ENCODE data around the gene PLXND1.

The PLXND1 gene

DNA sequence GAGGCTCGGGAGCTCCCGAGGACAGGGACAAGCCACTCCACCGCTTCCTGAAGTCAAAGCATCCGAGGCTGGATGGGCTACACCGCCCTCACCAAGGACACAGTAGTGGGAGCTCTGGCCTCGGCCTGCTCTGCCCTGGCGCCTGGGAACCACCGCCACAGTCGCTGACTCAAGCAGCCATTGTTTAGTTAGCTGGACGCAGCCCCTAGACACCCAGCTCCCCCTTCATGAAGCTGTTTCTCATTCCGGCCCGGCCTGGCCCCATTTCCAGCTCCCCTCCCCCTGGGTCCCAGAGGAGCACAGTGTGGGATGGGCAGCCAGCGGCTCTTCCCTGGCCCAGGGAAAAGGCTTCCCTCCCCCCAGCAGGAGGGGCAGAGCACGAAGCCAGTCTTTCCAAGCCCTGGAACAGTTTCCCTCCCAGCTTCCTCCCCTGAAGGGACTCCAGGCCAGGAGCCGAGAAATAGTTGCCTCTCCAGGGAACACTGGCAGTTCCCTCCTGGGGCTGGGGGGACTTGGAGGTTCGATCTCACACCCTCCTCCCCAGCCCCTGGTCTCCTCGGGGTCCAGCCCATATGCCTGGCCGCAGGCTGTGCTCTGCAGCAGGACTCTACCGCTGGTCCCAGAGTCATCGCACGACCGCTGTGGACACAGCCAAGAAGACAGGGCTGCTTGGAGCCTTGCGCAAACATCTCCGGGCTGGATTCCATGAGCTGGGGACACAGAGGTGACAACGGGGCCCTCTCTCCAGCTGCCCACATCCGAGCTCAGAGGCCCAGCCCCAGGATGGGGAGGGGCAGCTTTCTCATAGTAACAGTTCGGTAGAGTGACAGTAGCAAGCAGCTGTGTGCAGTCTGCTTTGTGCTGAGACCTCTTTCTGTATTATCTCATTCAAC is 10.0 kb downstream of the PLXND1 start:
- Histone ChIP-seq H3K4me3 (ENCODE audit: low read length) (no peak overlapping the region), H3K9ac (ENCODE audit: low read length) (no peak overlapping the region), H3K27ac (ENCODE audit: low read length) (no peak overlapping the region), H3K79me2 (ENCODE audit: low read length) (no peaks in the 10 kb centered on the region), H3K27me3 (ENCODE audit: low read depth, low read length) (no peaks in the 10 kb centered on the region), H3K36me3 (replicated peaks; ENCODE audit: low read depth, low read length) (no peaks in the 10 kb centered on the region), H2AFZ (ENCODE audit: low read depth, low read length) (no peak overlapping the region), H4K20me1 (ENCODE audit: insufficient read depth, low read length) (no peaks in the 10 kb centered on the region), H3K9me3 (ENCODE audit: insufficient read depth, low read length) (no peaks in the 10 kb centered on the region), H3K4me1 (ENCODE audit: low read length) (peaks cover 12% of the 10 kb centered on the region; the same call in 1 of the 2 replicates), H3K4me2 (ENCODE audit: low read length) (no peak overlapping the region)
- TF ChIP-seq EZH2phosphoT487 (IDR thresholded peaks at IDR 0.05; ENCODE audit: low read depth) = no peak
- TF ChIP-seq, protein P1, sequence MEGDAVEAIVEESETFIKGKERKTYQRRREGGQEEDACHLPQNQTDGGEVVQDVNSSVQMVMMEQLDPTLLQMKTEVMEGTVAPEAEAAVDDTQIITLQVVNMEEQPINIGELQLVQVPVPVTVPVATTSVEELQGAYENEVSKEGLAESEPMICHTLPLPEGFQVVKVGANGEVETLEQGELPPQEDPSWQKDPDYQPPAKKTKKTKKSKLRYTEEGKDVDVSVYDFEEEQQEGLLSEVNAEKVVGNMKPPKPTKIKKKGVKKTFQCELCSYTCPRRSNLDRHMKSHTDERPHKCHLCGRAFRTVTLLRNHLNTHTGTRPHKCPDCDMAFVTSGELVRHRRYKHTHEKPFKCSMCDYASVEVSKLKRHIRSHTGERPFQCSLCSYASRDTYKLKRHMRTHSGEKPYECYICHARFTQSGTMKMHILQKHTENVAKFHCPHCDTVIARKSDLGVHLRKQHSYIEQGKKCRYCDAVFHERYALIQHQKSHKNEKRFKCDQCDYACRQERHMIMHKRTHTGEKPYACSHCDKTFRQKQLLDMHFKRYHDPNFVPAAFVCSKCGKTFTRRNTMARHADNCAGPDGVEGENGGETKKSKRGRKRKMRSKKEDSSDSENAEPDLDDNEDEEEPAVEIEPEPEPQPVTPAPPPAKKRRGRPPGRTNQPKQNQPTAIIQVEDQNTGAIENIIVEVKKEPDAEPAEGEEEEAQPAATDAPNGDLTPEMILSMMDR (IDR thresholded peaks at IDR 0.05; ENCODE audit: low read depth, low read length) = no peak

DNA sequence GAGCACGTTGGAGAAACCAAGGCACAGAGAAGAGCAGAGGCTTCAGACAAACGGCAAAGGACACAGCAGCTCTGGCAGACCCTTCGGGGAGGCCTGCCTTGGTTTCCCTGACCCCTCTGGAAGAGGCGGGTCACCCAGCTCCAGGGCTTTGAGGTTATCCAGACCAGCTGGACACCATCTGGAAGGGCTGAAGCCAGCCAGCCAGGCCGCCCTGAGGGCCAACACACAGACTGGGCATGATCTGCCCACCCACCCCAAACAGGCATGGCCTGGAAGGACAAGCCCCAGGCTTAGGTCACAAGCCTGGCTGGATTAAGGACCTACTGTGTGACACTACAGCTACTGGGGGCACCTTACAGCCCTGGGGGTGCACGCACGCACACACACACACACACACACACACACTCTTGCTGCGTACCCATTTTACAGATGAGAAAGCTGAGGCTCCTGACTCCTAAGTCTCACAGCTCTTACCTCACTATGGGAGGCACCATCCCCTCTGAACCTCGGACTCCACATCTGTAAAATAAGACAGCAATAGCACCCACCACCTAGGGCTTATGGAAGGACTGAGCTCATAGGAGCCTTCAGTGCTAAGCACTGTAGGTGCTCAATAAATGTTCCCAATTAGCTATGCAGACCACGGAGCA is 10.8 kb downstream of the PLXND1 start:
- H3K79me2 ChIP-seq (ENCODE audit: low read length) = no peaks in the 10 kb centered on the region
- H3K36me3 ChIP-seq (replicated peaks; ENCODE audit: low read depth, low read length) = no peaks in the 10 kb centered on the region
- no peaks in the 10 kb centered on the region for H3K9me3 ChIP-seq (ENCODE audit: insufficient read depth, low read length)
- H3K9ac ChIP-seq (ENCODE audit: low read length) = no peak overlapping the region
- no peaks in the 10 kb centered on the region for H4K20me1 ChIP-seq (ENCODE audit: insufficient read depth, low read length)
- no peaks in the 10 kb centered on the region for H3K27me3 ChIP-seq (ENCODE audit: low read depth, low read length)
- no peak overlapping the region for H3K4me2 ChIP-seq (ENCODE audit: low read length)
- H2AFZ ChIP-seq (ENCODE audit: low read depth, low read length) = no peak overlapping the region
- no peak overlapping the region for H3K27ac ChIP-seq (ENCODE audit: low read length)
- no peak for TF ChIP-seq EZH2phosphoT487 (IDR thresholded peaks at IDR 0.05; ENCODE audit: low read depth)
- TF ChIP-seq, protein P1 (IDR thresholded peaks at IDR 0.05; ENCODE audit: low read depth, low read length) = no peak
- no peak overlapping the region for H3K4me3 ChIP-seq (ENCODE audit: low read length)
- peaks cover 12% of the 10 kb centered on the region; the same call in 1 of the 2 replicates for H3K4me1 ChIP-seq (ENCODE audit: low read length)

DNA sequence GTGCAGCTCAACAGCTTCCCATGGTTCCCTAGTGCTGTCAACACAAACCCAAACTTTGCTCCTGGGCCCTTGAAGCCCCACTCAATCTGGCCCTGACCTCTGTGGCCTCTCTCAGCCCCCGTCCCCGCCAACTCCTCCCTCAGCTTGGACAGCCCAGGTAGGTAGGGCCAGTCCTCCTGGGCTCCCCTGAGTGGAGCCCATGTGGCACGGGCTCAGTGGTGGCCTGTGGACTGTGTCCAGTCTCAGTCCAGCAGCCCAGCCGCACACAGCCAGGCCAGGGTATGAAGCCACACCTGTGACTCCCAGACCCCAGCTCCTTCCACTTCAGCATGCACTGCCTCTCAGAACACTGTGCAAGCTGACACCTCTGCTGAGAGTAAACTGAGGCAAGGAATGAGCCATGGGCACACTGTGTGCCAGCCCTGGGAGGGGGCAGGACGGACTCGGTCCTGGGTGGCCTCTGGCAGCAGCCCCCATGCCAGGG is 11.5 kb downstream of the PLXND1 start:
- Histone ChIP-seq H4K20me1 (ENCODE audit: insufficient read depth, low read length) (no peaks in the 10 kb centered on the region), H3K4me1 (ENCODE audit: low read length) (peaks cover 12% of the 10 kb centered on the region; the same call in 1 of the 2 replicates), H3K4me3 (ENCODE audit: low read length) (no peak overlapping the region), H2AFZ (ENCODE audit: low read depth, low read length) (no peak overlapping the region), H3K27me3 (ENCODE audit: low read depth, low read length) (no peaks in the 10 kb centered on the region), H3K9ac (ENCODE audit: low read length) (no peak overlapping the region), H3K79me2 (ENCODE audit: low read length) (no peaks in the 10 kb centered on the region), H3K4me2 (ENCODE audit: low read length) (no peak overlapping the region), H3K9me3 (ENCODE audit: insufficient read depth, low read length) (no peaks in the 10 kb centered on the region), H3K36me3 (replicated peaks; ENCODE audit: low read depth, low read length) (no peaks in the 10 kb centered on the region), H3K27ac (ENCODE audit: low read length) (no peak overlapping the region)
- TF ChIP-seq, protein P1 (IDR thresholded peaks at IDR 0.05; ENCODE audit: low read depth, low read length) = no peak
- TF ChIP-seq EZH2phosphoT487 (IDR thresholded peaks at IDR 0.05; ENCODE audit: low read depth) = no peak

DNA sequence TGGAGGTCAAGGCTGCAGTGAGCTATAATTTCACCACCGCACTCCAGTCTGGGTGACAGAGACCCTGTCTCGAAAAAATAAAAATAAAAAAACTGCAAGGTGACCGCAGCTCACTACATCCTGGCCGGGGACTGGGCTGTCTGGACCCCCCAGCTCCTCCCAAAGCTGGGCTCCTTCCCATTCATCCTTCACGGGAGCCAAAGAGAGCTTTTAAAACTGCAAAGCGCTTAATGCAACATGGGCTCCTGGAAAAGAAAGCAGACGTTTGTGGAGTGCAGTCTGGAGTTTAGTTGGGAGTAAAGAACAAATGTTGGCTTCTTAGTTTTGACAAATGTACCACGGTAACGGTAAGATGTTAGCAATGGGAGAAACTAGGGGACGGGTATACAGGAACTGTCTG is 12.1 kb downstream of the PLXND1 start:
- no peaks in the 10 kb centered on the region for H3K36me3 ChIP-seq (replicated peaks; ENCODE audit: low read depth, low read length)
- no peak overlapping the region for H3K4me3 ChIP-seq (ENCODE audit: low read length)
- H3K9ac ChIP-seq (ENCODE audit: low read length) = no peak overlapping the region
- peaks cover 12% of the 10 kb centered on the region; the same call in 1 of the 2 replicates for H3K4me1 ChIP-seq (ENCODE audit: low read length)
- no peak overlapping the region for H3K27ac ChIP-seq (ENCODE audit: low read length)
- H3K27me3 ChIP-seq (ENCODE audit: low read depth, low read length) = no peaks in the 10 kb centered on the region
- H4K20me1 ChIP-seq (ENCODE audit: insufficient read depth, low read length) = no peaks in the 10 kb centered on the region
- H3K79me2 ChIP-seq (ENCODE audit: low read length) = no peaks in the 10 kb centered on the region
- no peak overlapping the region for H3K4me2 ChIP-seq (ENCODE audit: low read length)
- no peak overlapping the region for H2AFZ ChIP-seq (ENCODE audit: low read depth, low read length)
- TF ChIP-seq EZH2phosphoT487 (IDR thresholded peaks at IDR 0.05; ENCODE audit: low read depth) = no peak
- TF ChIP-seq, protein P1 (IDR thresholded peaks at IDR 0.05; ENCODE audit: low read depth, low read length) = no peak
- no peaks in the 10 kb centered on the region for H3K9me3 ChIP-seq (ENCODE audit: insufficient read depth, low read length)
